NAMALWA (cell line): ENCODE results near the gene CD2AP.
A peak's percentile ranks its signal among the peaks of the same experiment; 100 is the strongest.
"Not testable (repeated sequence)": the region's sequence is repeated elsewhere in the genome, so short reads cannot be mapped to it uniquely, and the experiment has no call there.

Source experiments
- DNase-seq: peaks from one replicate; pipeline ENCODE4 v3.0.0-alpha.2; 2015; ENCODE audit warnings: low spot score

Gene CD2AP

GRCh38 chr6:47464052-47464451 lies 13.5 kb upstream of the CD2AP start:
- DNase-seq: no peak

DNA sequence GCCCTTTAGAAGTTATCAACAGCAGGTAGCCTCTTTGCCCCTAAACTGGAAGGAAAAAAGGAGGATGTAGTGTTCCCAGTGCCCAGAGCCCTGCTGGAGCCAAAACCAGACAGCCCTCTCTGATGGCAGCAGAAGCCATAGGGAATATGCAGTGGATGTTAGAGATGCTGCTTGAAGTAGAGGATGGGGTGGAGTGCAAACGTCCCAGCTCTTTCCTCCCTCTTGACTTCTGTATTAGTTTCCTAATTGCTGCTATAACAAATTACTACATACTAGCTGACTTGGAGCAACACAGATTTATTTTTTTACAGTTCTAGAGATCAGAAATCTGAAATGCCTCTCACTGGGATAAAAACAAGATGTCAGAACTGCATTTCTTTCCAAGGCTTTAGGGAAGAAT lies 12.5 kb upstream of the CD2AP start:
- no peak for DNase-seq

DNA sequence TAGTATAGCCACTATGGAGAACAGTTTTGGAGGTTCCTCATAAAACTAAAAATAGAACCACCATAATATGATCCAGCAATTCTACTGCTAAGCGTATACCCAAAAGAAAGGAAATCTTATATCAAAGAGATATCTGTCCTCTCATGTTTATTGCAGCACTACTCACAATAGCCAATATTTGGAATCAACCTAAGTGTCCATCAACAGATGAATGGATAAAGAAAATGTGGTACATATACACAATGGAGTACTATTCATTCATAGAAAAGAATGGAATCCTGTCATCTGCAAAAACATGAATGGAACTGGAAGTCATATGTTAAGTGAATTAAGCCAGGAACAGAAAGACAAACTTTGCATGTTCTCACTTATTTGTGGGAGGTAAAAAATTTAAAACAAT lies 5.7 kb upstream of the CD2AP start:
- no peak for DNase-seq

DNA sequence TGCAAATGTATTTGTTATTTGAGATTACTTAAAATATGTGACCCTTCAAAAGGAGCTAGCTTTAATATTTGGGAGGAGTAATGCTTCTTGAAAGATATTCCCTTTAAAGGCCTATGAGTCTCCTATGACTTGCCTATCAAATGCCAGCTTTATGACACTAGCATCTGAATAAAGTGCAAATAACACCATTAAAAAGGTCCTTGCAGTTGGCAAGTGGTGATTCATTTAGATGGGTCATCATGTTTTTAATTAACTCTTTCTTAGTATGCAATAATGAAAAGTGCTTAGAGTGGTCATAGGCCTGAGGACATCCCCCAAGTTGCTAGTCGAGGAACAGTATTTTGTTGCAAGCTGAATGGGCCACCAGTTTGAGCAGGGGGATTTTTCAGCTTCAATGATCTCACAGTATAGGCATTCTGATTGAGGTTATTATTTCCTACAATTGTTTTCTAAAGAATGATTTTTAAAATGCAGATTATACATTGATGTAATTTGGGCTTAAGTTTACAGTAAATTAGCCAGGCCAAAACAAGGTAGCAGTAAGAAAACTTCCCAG lies 3.7 kb upstream of the CD2AP start:
- no peak for DNase-seq

DNA sequence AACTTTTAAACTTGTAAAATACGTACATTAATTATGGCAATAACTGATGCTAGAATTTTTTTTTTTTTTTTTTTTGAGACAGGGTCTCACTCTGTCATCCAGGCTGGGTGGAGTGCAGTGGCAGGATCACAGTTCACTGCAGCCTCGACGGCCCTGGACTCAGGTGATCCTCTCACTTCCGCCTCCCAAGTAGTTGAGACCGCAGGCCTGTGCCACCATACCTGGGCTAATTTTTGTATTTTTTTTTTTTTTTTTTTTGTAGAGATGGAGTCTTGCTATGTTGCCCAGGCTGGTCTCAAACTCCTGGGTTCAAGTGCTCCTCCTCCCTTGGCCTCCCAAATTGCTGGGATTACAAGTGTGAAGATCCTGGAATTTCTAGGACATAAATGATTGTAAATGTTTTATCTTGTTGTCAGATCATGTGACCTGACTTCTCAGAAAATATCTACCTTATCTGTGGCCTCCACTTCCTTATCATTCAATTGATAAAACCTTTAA lies 2.2 kb upstream of the CD2AP start:
- no peak for DNase-seq

DNA sequence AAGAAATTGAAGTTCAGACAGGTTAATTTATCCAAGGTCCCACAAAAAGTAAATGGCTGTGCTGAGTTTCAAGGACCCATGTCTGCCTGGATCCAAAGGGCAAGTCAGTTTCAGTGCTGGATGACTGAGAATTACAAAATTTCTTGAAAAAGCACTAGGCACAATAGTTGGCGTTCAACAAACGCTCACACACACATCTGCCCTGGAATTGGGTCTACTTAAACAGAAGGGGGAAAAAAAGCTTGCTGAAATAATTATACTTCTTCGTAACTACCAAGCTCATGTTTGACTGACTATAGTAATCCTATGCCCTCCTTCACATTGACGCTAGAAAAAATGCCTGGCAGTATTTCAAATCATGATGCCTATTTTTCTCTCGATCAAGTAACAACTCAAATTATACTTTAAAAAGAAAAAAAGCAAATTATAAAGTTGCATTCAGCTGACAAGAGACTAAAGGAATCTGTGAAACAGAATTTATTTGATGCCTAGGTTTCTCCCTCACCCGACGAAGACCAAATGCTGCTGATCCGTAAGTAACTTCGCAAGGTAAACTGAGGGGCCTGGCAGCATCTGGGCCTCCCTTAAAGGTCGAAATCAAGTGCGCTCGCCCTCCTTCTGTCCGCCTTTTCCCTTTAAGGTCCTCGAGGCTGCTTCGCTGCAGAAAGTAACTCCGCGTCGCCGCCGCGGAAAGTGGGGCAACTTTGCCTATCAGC lies 650 bp upstream of the CD2AP start:
- DNase-seq: peak; percentile 44

- DNase-seq: peak; percentile 63
Observed at GRCh38 chr6:47478233-47479139, 897 bp downstream of the CD2AP start.

- peak; percentile 78 for DNase-seq
Observed at GRCh38 chr6:47479140-47479508, 1.5 kb downstream of the CD2AP start.

GRCh38 chr6:47479874-47480273 lies 2.3 kb downstream of the CD2AP start:
- peak; percentile 19 for DNase-seq

- not testable (repeated sequence) for DNase-seq
Observed at GRCh38 chr6:47481213-47481612, 3.6 kb downstream of the CD2AP start.

GRCh38 chr6:47481806-47482205 lies 4.2 kb downstream of the CD2AP start:
- no peak for DNase-seq

DNA sequence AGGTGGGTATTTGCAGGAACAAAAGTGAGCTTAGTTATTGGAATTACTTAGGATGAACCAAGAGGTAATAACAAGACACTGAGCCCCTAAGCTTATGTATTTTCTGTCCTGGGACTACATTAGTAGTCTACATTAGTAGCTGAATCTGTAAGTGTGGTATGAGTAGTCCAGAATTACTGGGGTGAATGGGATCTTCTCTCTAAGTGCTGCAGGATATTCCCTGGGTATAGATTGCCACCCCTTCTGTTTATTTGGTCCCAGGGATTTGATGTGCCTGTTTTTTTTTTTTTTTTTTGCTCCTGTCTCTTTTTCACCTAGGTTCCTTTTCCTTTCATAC lies 5.9 kb downstream of the CD2AP start:
- no peak for DNase-seq

GRCh38 chr6:47483853-47484546 lies 6.4 kb downstream of the CD2AP start:
- DNase-seq: no peak

- DNase-seq: no peak
Observed at GRCh38 chr6:47484616-47485015, 7.0 kb downstream of the CD2AP start.

GRCh38 chr6:47485083-47485482 lies 7.5 kb downstream of the CD2AP start:
- DNase-seq: no peak

GRCh38 chr6:47485491-47486135 lies 8.0 kb downstream of the CD2AP start:
- DNase-seq: no peak

GRCh38 chr6:47489995-47490394 lies 12.4 kb downstream of the CD2AP start:
- no peak for DNase-seq

DNA sequence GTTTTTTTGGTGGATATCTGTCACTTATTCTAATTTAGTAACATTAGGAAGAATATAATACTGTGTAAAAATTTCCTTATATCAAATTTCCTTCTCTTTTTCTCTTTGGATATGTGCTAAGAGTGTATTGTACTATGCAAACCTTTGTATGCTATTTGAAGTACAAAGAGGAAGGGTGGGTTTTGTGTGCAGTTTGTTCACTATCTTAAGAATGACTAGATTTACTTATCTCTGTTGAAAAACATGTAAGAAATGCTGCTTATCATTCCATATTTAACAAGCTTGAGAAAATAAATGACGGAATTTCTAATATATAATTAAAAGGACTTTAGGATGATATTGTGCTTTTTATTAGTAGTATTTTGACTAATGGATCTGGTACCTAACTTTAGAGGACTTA lies 13.1 kb downstream of the CD2AP start:
- no peak for DNase-seq

DNA sequence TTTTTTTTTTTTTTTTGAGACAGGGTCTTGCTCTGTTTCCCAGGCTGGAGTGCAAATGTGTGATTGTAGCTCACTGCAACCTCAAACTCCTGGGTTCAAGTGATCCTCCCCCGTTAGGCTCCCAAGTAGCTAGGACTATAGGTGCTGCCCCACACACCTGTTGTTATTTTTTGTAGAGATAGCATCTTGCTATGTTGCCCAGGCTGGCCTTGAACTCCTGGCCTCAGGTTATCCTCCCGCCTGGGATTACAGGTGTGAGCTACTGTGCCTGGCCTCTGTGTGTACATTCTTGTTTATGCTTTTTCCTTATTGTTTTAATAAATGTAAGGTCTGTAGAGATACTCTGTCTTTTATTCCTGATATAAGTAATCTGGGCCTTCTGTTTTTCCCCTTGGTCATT lies 14.8 kb downstream of the CD2AP start:
- DNase-seq: no peak

- no peak for DNase-seq
Observed at GRCh38 chr6:47495207-47495606, 17.6 kb downstream of the CD2AP start.

DNA sequence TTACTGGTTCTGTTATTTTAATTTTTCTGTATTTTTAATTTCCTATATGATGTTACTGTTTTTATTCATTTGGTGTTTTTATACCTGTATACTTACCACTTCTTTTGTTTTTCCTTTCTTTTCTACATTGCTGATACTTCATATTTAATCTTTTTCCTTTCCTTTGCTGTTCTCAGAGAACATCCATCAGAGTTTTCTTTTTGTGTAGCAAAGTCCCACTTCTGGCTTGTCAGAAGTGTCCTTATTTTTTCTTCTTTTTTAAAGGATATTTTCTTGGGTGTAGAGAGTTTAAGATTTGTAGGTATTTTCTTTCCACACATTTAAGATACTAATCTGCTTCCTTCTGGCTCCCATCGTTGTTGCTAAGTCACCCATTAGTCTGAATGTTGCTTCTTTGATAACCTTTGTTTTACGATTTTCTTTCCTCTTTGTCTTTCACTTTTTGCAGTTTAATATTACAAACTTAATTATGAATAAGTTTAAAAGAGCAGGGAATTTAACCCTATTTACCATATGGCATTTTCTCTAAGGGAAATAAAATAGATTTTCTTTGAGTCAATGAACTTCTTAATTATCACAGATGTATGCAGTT lies 18.5 kb downstream of the CD2AP start:
- no peak for DNase-seq
